Medulla oblongata (tissue), 1 donor: ENCODE measurements around the gene GSPT1.
"Not testable (repeated sequence)": the region's sequence is repeated elsewhere in the genome, so short reads cannot be mapped to it uniquely, and the experiment has no call there.

Experiments
- DNase-seq: peaks from one replicate; pipeline ENCODE4 v3.0.0-alpha.2; 2015; ENCODE audit errors: extremely low spot score

The GSPT1 gene

GRCh38 chr16:11915644-11916523 is at the start of gene GSPT1:
GSPT1 (minus strand) TSS chr16:11915956; CDS start chr16:11915720, 236 bp downstream.
- peak; percentile 98 for DNase-seq

GRCh38 chr16:11964761-11965551 is 49.2 kb upstream of the GSPT1 start, which contains the start of gene TNFRSF17:
TNFRSF17 (plus strand) TSS chr16:11965210; CDS start chr16:11965325, 115 bp downstream.
- DNase-seq, result no peak

GRCh38 chr16:11963706-11964105 is 48.0 kb upstream of the GSPT1 start:
- DNase-seq, result no peak

- not testable (repeated sequence) for DNase-seq
Observed at GRCh38 chr16:11962978-11963377, 47.2 kb upstream of the GSPT1 start.

- not testable (repeated sequence) for DNase-seq
Observed at GRCh38 chr16:11962457-11962856, 46.7 kb upstream of the GSPT1 start.

- DNase-seq, result no peak
Observed at GRCh38 chr16:11957591-11958395, 42.0 kb upstream of the GSPT1 start.

- no peak for DNase-seq
Observed at GRCh38 chr16:11956558-11956957, 40.8 kb upstream of the GSPT1 start.

GRCh38 chr16:11955713-11956123 is 40.0 kb upstream of the GSPT1 start:
- no peak for DNase-seq

GRCh38 chr16:11953576-11953975 is 37.8 kb upstream of the GSPT1 start:
- DNase-seq, result not testable (repeated sequence)

- no peak for DNase-seq
Observed at GRCh38 chr16:11950388-11950787, 34.6 kb upstream of the GSPT1 start.

GRCh38 chr16:11949527-11949926 is 33.8 kb upstream of the GSPT1 start:
- peak; percentile 83 for DNase-seq

GRCh38 chr16:11948819-11949218 is 33.1 kb upstream of the GSPT1 start:
- DNase-seq, result no peak

- no peak for DNase-seq
Observed at GRCh38 chr16:11946433-11946832, 30.7 kb upstream of the GSPT1 start.

- DNase-seq, result not testable (repeated sequence)
Observed at GRCh38 chr16:11941945-11942344, 26.2 kb upstream of the GSPT1 start, which contains the start of gene NPIPB2. NPIPB2 (minus strand) TSS chr16:11942045; CDS start chr16:11942045, 0 bp downstream.

- not testable (repeated sequence) for DNase-seq
Observed at GRCh38 chr16:11927350-11927749, 11.6 kb upstream of the GSPT1 start.

GRCh38 chr16:11924046-11924445 is 8.3 kb upstream of the GSPT1 start:
- not testable (repeated sequence) for DNase-seq

GRCh38 chr16:11916524-11917285 is 949 bp upstream of the GSPT1 start:
- DNase-seq, result no peak

GRCh38 chr16:11915114-11915643 is 577 bp downstream of the GSPT1 start:
- DNase-seq, result peak; percentile 12

GRCh38 chr16:11914210-11915113 is 1.3 kb downstream of the GSPT1 start:
- peak; percentile 32 for DNase-seq
